HG03469 (cell line): ENCODE results near the gene BAHCC1.

Experiments
- ATAC-seq: cut with Tn5 transposase; IDR thresholded peaks from one replicate; pipeline ENCODE4 v1.9.1; 2021; ENCODE audit warnings: mild to moderate bottlenecking, moderate library complexity, moderate number of reproducible peaks; ENCODE audit not compliant: unreplicated experiment

Gene BAHCC1

GRCh38 chr17:81397314-81398175 lies 2.3 kb downstream of the BAHCC1 start:
- ATAC-seq: no peak

- ATAC-seq: no peak
Measured at GRCh38 chr17:81398176-81398831, 3.0 kb downstream of the BAHCC1 start.

- no peak for ATAC-seq
Measured at GRCh38 chr17:81398832-81399411, 3.7 kb downstream of the BAHCC1 start.

GRCh38 chr17:81399481-81400153 lies 4.4 kb downstream of the BAHCC1 start:
- ATAC-seq: no peak

- ATAC-seq: no peak
Measured at GRCh38 chr17:81400154-81400977, 5.1 kb downstream of the BAHCC1 start.

- no peak for ATAC-seq
Measured at GRCh38 chr17:81400996-81401722, 5.9 kb downstream of the BAHCC1 start.

- no peak for ATAC-seq
Measured at GRCh38 chr17:81401723-81402529, 6.7 kb downstream of the BAHCC1 start.

GRCh38 chr17:81402530-81402941 lies 7.3 kb downstream of the BAHCC1 start:
- ATAC-seq: no peak

- no peak for ATAC-seq
Measured at GRCh38 chr17:81402981-81403467, 7.8 kb downstream of the BAHCC1 start.

- no peak for ATAC-seq
Measured at GRCh38 chr17:81403671-81404534, 8.6 kb downstream of the BAHCC1 start.

GRCh38 chr17:81404558-81405165 lies 9.4 kb downstream of the BAHCC1 start:
- no peak for ATAC-seq

GRCh38 chr17:81405411-81405872 lies 10.2 kb downstream of the BAHCC1 start:
- no peak for ATAC-seq

- no peak for ATAC-seq
Measured at GRCh38 chr17:81406117-81406953, 11.1 kb downstream of the BAHCC1 start.

GRCh38 chr17:81408049-81408448 lies 12.8 kb downstream of the BAHCC1 start:
- no peak for ATAC-seq

GRCh38 chr17:81409190-81409935 lies 14.1 kb downstream of the BAHCC1 start:
- ATAC-seq: no peak

GRCh38 chr17:81410852-81411251 lies 15.6 kb downstream of the BAHCC1 start:
- no peak for ATAC-seq
